Stimulated activated effector memory CD8-positive, alpha-beta T cell treated with anti-CD3 and anti-CD28 coated beads, Interleukin-12 subunit alpha, Interleukin-12 subunit beta, amount 100 ng/mL, for 72 hours (primary cell): ENCODE results near the gene EMID1.

Experiments used
- ATAC-seq: fragments of 150-1000 bp; cut with Tn5 transposase; 2 replicates; pipeline ENCODE4 v1.10.0; 2021
- DNase-seq, 2 donors: peaks; one replicate each; pipeline ENCODE4 v3.0.0; 2021 to 2022; ENCODE audit warnings: low spot score in 2 of 2
- H3K27ac Mint-ChIP-seq: one replicate; pipeline ENCODE4 v1.8.0; 2022; ENCODE audit warnings: mild to moderate bottlenecking, mixed read lengths
- H3K36me3 Mint-ChIP-seq: one replicate; pipeline ENCODE4 v1.8.0; 2022; ENCODE audit warnings: mild to moderate bottlenecking, mixed read lengths
- H3K4me1 Mint-ChIP-seq: one replicate; pipeline ENCODE4 v1.8.0; 2022; ENCODE audit warnings: mixed read lengths
- H3K4me3 Mint-ChIP-seq: one replicate; pipeline ENCODE4 v1.8.0; 2022; ENCODE audit warnings: mild to moderate bottlenecking, mixed read lengths
- H3K9me3 Mint-ChIP-seq: one replicate; pipeline ENCODE4 v1.8.0; 2022; ENCODE audit warnings: mixed read lengths

EMID1 gene

DNA sequence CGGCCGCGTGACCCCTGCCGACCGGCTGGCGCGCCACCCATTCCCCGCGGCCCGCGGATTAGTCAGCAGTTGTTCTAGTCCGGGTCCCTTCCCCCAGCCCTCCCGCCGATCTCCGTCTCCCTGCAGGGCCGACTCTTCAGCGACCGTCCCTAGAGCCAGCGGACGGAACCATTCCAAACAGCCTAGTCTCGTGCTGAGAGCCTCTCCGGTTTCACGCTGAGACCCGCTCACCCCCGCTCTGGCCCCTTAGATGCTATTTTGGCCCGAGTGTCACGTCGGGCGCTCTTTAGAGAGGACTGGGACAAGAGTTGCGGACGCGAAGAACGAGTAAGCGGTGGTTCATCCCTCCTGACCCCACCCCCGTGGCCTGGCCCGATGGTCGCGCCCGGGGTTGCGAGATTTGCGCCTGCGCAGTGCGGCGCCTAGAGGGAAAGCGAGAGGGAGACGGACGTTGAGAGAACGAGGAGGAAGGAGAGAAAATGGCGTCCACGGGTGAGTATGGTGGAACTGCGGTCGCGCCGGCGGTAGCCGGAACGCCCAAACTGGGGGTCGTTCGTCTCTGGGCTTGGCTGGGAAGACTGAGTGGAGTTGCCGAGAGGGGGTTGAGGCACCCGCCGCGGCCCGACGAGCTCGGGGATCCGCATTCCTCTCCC is 62.3 kb downstream of the EMID1 start, which contains the start of the genes EWSR1 and RHBDD3:
Gene EWSR1 (plus strand): TSS at position 411 of the 653 bp plus-strand sequence. CDS start 69 bp downstream, at position 480.
Gene RHBDD3 (minus strand): TSS at position 124 of the 653 bp plus-strand sequence. CDS start 2,355 bp downstream, outside the sequence.
- Mint-ChIP-seq H3K4me3 (peak within 1 kb of the TSS; percentile 89), H3K36me3 (peaks cover 75% of the 10 kb centered on the region), H3K27ac (peak within 1 kb of the TSS; percentile 100), H3K9me3 (no peaks in the 10 kb centered on the region), H3K4me1 (peaks cover 49% of the 10 kb centered on the region)
- DNase-seq (peak; percentile 100), ATAC-seq (peak; percentile 95)

DNA sequence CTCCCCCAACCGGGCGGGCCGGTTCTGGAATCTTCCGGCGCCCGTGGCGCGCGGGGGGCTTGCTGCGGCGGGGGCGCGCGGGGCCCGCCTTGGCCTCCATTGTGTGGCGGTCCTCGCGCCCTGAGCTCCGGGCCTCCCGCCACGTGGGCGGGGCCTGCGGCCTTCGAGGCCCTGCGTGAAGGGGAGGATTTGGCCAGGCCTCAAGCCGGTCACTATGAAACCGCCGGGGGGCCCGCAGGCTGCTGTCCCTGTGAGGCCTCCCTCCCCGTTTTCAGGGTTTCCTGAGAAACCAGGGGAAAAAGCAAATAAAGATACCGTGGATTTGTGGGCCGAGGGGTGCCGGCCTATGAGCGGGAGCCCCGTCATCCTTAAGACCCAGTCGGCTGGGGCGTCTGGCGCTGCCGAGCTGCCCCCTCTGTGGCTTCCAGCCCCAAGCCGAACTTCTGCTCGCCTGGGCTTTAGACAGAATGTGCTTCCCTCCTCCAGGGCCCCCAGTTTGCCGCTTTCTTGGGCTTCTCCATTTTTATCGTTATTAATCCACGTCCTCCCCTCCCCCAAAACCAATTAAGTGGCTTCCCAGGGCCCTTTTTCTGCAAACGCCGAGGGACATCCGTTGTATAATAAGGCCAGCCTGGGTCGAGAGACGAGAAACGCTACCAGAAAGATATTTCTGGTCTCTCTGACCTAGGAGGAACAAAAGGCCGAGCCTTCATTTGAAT is 63.0 kb downstream of the EMID1 start:
- Mint-ChIP-seq H3K27ac (peak overlapping the region; percentile 100), H3K4me1 (peaks cover 56% of the 10 kb centered on the region), H3K4me3 (peak overlapping the region; percentile 89), H3K36me3 (peaks cover 82% of the 10 kb centered on the region), H3K9me3 (no peaks in the 10 kb centered on the region)
- DNase-seq (peak in 1 of 2 donors; percentile 76), ATAC-seq (peak; percentile 46)

GRCh38 chr22:29269230-29269604 is 63.5 kb downstream of the EMID1 start:
- ATAC-seq (no peak), DNase-seq (no peak)
- Mint-ChIP-seq H3K36me3 (peaks cover 87% of the 10 kb centered on the region), H3K9me3 (no peaks in the 10 kb centered on the region), H3K4me3 (peak overlapping the region; percentile 89), H3K27ac (peak overlapping the region; percentile 100), H3K4me1 (peaks cover 61% of the 10 kb centered on the region)

DNA sequence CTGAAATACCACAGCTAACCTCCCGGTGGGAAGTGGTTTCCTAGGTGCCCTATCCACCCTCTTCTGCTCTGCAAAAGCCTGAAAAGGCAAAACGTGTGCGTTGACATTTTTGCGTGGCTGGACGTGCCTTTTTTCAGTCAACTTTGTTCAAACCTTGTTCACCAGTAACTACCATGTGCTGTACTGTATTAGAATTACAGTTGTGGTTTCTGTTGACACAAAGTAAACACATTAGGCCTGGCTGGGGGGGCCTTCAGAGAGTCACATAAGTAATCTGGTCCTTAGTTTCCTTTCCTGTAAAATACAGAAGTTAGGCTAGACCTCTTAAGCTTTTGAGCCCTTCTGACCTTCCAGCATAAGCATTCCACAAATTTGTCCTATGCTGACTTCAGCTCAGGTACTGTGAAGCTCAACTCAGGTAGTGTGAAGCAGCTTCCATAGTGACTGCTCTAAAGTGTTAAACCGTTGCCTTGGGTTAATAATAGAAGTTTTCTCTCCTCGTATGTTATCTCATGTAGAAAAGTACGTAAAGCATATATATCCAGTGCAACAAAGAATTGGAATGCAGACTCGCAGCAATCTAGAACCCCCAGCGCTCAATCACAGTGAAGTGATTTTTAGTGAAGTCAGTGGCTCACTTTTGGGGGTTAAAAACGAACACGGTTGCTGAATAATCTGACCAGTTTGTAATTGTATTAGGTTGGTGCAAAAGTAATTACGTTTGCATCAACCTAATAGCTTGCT is 64.2 kb downstream of the EMID1 start:
- no peak for DNase-seq
- Mint-ChIP-seq H3K27ac (peak overlapping the region; percentile 100), H3K36me3 (peaks cover 87% of the 10 kb centered on the region), H3K4me1 (peaks cover 68% of the 10 kb centered on the region), H3K4me3 (peak overlapping the region; percentile 89), H3K9me3 (no peaks in the 10 kb centered on the region)
- ATAC-seq = no peak

- DNase-seq (no peak), ATAC-seq (no peak)
- peak overlapping the region; percentile 89 for H3K4me3 Mint-ChIP-seq
- peaks cover 93% of the 10 kb centered on the region for H3K36me3 Mint-ChIP-seq
- H3K4me1 Mint-ChIP-seq = peaks cover 76% of the 10 kb centered on the region
- peak overlapping the region; percentile 100 for H3K27ac Mint-ChIP-seq
- no peaks in the 10 kb centered on the region for H3K9me3 Mint-ChIP-seq
These were observed 65.0 kb downstream of the EMID1 start for GRCh38 chr22:29270475-29271271.

GRCh38 chr22:29272624-29273023 is 66.9 kb downstream of the EMID1 start:
- Mint-ChIP-seq H3K27ac (no peak overlapping the region), H3K4me3 (no peak overlapping the region), H3K36me3 (peaks cover 100% of the 10 kb centered on the region), H3K9me3 (no peaks in the 10 kb centered on the region), H3K4me1 (peaks cover 79% of the 10 kb centered on the region)
- ATAC-seq = no peak
- DNase-seq = no peak

- DNase-seq = no peak
- H3K36me3 Mint-ChIP-seq = peaks cover 100% of the 10 kb centered on the region
- H3K4me3 Mint-ChIP-seq = no peak overlapping the region
- no peak for ATAC-seq
- peak overlapping the region; percentile 48 for H3K27ac Mint-ChIP-seq
- H3K4me1 Mint-ChIP-seq = peaks cover 81% of the 10 kb centered on the region
- no peaks in the 10 kb centered on the region for H3K9me3 Mint-ChIP-seq
These were observed 69.5 kb downstream of the EMID1 start for GRCh38 chr22:29275167-29275566.

DNA sequence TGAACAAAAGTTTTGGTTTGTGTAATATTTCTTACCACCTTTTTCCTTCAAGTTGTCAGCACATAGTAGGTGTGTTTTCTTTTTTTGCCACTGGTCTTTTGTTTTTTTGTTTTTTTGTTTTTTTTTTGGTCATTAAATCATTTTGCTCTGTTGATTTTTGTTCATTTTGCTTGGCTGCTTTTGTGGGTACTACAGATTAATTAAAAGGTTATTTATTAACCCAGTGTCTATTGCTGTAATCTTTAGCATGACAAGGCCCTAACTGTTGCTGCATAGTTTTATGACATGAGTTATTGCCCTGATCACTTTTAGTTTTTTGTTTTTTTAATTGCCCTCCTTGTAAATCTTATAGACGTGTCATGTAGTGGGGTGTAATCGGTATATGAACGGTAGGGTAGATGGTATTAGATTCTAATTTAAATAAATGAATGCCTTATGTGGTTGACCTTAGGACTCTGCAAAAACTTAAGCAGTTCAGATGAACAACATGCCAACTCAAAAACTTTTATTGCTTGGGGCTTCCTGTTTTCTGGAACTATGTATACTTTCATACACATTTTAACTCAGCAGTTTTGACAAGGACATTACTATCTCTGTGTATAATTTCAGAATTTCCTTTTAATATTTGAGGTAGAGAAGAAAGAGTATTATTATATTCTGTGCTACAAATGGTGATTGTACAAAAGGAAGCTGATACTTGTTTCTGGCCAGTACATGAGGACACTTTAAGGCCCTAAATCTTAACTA is 70.3 kb downstream of the EMID1 start:
- peaks cover 100% of the 10 kb centered on the region for H3K36me3 Mint-ChIP-seq
- DNase-seq (no peak), ATAC-seq (no peak)
- H3K9me3 Mint-ChIP-seq = no peaks in the 10 kb centered on the region
- H3K4me3 Mint-ChIP-seq = no peak overlapping the region
- peaks cover 73% of the 10 kb centered on the region for H3K4me1 Mint-ChIP-seq
- H3K27ac Mint-ChIP-seq = peak overlapping the region; percentile 71

DNA sequence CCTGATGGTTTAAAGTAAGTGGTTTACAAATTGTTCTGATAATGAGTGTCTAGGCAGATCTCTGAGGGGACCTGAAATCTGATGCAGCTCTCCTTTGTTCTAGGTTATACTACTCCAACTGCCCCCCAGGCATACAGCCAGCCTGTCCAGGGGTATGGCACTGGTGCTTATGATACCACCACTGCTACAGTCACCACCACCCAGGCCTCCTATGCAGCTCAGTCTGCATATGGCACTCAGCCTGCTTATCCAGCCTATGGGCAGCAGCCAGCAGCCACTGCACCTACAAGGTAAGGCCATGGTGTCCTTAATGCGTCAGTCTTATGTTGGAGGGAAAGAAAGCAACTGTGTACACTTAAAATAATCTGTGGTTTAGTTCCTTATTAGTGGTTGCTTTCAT is 72.2 kb downstream of the EMID1 start:
- Mint-ChIP-seq H3K4me3 (no peak overlapping the region), H3K9me3 (no peaks in the 10 kb centered on the region), H3K36me3 (peaks cover 100% of the 10 kb centered on the region), H3K27ac (peak overlapping the region; percentile 41), H3K4me1 (peaks cover 55% of the 10 kb centered on the region)
- DNase-seq (no peak), ATAC-seq (no peak)

- no peak for ATAC-seq
- Mint-ChIP-seq H3K36me3 (peaks cover 100% of the 10 kb centered on the region), H3K9me3 (no peaks in the 10 kb centered on the region), H3K27ac (no peak overlapping the region), H3K4me1 (peaks cover 19% of the 10 kb centered on the region), H3K4me3 (no peak overlapping the region)
- DNase-seq = no peak
These were observed 78.5 kb downstream of the EMID1 start for GRCh38 chr22:29284196-29284595.

DNA sequence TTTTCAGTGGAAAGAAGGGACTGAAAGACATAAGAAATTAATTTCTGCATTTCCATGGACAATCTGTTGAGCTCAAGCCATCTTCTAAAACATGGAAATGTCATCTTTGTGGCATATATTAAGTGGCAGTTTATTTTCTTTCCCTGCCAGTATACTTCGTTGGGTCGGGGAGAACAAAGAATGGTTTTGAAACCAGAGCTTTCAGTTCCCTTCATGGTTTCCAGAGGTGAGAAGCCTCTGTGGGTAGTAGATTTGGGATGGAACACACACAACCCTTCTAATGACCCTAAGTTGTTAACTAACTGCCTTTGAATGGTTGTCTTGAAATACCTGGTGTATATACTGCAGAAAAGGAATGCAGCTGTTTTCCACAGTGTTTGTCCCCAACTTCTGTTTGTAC is 83.1 kb downstream of the EMID1 start:
- DNase-seq (no peak), ATAC-seq (no peak)
- Mint-ChIP-seq H3K4me3 (no peak overlapping the region), H3K4me1 (peaks cover 18% of the 10 kb centered on the region), H3K9me3 (no peaks in the 10 kb centered on the region), H3K27ac (peak overlapping the region; percentile 88), H3K36me3 (peaks cover 100% of the 10 kb centered on the region)

GRCh38 chr22:29290061-29290460 is 84.4 kb downstream of the EMID1 start:
- Mint-ChIP-seq H3K27ac (no peak overlapping the region), H3K36me3 (peaks cover 100% of the 10 kb centered on the region), H3K4me3 (no peak overlapping the region), H3K4me1 (peaks cover 18% of the 10 kb centered on the region), H3K9me3 (no peaks in the 10 kb centered on the region)
- DNase-seq = no peak
- no peak for ATAC-seq

GRCh38 chr22:29291215-29291614 is 85.5 kb downstream of the EMID1 start:
- peaks cover 18% of the 10 kb centered on the region for H3K4me1 Mint-ChIP-seq
- ATAC-seq (no peak), DNase-seq (no peak)
- H3K27ac Mint-ChIP-seq = no peak overlapping the region
- H3K4me3 Mint-ChIP-seq = no peak overlapping the region
- H3K9me3 Mint-ChIP-seq = no peaks in the 10 kb centered on the region
- H3K36me3 Mint-ChIP-seq = peaks cover 100% of the 10 kb centered on the region

DNA sequence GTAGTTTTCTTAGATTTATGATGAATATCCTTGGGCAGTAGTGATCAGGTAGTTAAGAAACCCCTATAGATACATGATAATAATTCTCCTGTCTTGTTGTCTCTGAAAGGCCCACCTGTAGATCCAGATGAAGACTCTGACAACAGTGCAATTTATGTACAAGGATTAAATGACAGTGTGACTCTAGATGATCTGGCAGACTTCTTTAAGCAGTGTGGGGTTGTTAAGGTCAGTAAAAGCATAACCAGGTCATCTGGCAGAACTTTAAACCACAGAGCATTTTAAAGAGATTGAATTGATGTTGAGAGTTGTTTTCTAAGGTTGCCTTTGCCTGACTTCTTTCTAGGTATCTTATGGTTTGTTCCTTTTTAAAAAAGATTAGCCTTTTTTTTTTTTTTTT is 86.7 kb downstream of the EMID1 start:
- Mint-ChIP-seq H3K27ac (no peak overlapping the region), H3K4me3 (no peak overlapping the region), H3K4me1 (peaks cover 11% of the 10 kb centered on the region), H3K9me3 (no peaks in the 10 kb centered on the region), H3K36me3 (peaks cover 100% of the 10 kb centered on the region)
- DNase-seq (no peak), ATAC-seq (no peak)
